ENCODE data around the gene CHTOP. TPM values are rescaled to one million over a fixed set of nuclear protein-coding genes. Genes with fewer than 3 reads are reported as not detected.

CHTOP gene
- total and polyA plus RNA-seq, 3 experiments from 2014 or later, result 70.2 to 98.9 (median 95.9) TPM

DNA sequence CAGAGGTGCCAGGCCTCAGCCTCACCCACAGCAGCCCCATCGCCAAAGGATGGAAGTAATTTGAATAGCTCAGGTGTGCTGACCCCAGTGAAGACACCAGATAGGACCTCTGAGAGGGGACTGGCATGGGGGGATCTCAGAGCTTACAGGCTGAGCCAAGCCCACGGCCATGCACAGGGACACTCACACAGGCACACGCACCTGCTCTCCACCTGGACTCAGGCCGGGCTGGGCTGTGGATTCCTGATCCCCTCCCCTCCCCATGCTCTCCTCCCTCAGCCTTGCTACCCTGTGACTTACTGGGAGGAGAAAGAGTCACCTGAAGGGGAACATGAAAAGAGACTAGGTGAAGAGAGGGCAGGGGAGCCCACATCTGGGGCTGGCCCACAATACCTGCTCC is 59.6 kb downstream of the CHTOP start:
- no peaks in the 10 kb centered on the region for H3K27me3 ChIP-seq (ENCODE audit: insufficient read depth, low read length, poor library complexity, severe bottlenecking)
- ChIA-PET CTCF (no interaction called here), POLR2A (no interaction called here)
- H3K27me3 Mint-ChIP-seq, result peaks cover 0 to 7% of the 10 kb centered on the region in 2 donors
- H3K4me1 Mint-ChIP-seq, result peaks cover 0 to 12% (median 9%) of the 10 kb centered on the region in 3 donors
- H3K9me3 ChIP-seq (ENCODE audit: low read length), result no peaks in the 10 kb centered on the region
- H3K4me1 ChIP-seq (ENCODE audit: insufficient read depth, low read length), result no peaks in the 10 kb centered on the region
- H3K4me3 ChIP-seq (ENCODE audit: low read length), result no peak overlapping the region
- no peak for DNase-seq
- H3K27ac ChIP-seq (ENCODE audit: low read depth, low read length), result no peak overlapping the region
- H3K27ac Mint-ChIP-seq, result no peak overlapping the region
- no peaks in the 10 kb centered on the region for H3K36me3 ChIP-seq (ENCODE audit: insufficient read depth, low read length)
- no peaks in the 10 kb centered on the region for H3K9me3 Mint-ChIP-seq
- H3K36me3 Mint-ChIP-seq, result no peaks in the 10 kb centered on the region
- H3K4me3 Mint-ChIP-seq, result no peak overlapping the region

Other genes with a start within 250 kb of the CHTOP start
- gene S100A8, start 243.0 kb upstream of the CHTOP start, total RNA-seq, result not detected
- gene S100A8, start 243.0 kb upstream of the CHTOP start, polyA plus RNA-seq, result not detected
- not detected for gene S100A7A, start 217.5 kb upstream of the CHTOP start, total RNA-seq
- gene S100A7A, start 217.5 kb upstream of the CHTOP start, polyA plus RNA-seq, result not detected
- not detected for gene S100A7, start 173.4 kb upstream of the CHTOP start, total RNA-seq
- not detected for gene S100A7, start 173.4 kb upstream of the CHTOP start, polyA plus RNA-seq
- 100 to 1,000 TPM; 244 to 254 TPM for gene S100A6, start 98.1 kb upstream of the CHTOP start, total RNA-seq
- 892 TPM for gene S100A6, start 98.1 kb upstream of the CHTOP start, polyA plus RNA-seq
- gene S100A5, start 93.1 kb upstream of the CHTOP start, total RNA-seq, result 1 to 10 TPM in 1 of 2 experiments, under 1 TPM in 1; 0.61 to 1.5 TPM
- 1.6 TPM for gene S100A5, start 93.1 kb upstream of the CHTOP start, polyA plus RNA-seq
- 100 to 1,000 TPM; 125 to 132 TPM for gene S100A4, start 88.3 kb upstream of the CHTOP start, total RNA-seq
- 2,575 TPM for gene S100A4, start 88.3 kb upstream of the CHTOP start, polyA plus RNA-seq
- gene S100A3, start 84.8 kb upstream of the CHTOP start, total RNA-seq, result not detected
- not detected for gene S100A3, start 84.8 kb upstream of the CHTOP start, polyA plus RNA-seq
- 1 to 10 TPM in 1 of 2 experiments, under 1 TPM in 1; 0.81 to 1.1 TPM for gene S100A2, start 68.2 kb upstream of the CHTOP start, total RNA-seq
- gene S100A2, start 68.2 kb upstream of the CHTOP start, polyA plus RNA-seq, result 0.72 TPM
- gene S100A16, start 20.9 kb upstream of the CHTOP start, total RNA-seq, result not detected
- not detected for gene S100A16, start 20.9 kb upstream of the CHTOP start, polyA plus RNA-seq
- gene S100A14, start 17.7 kb upstream of the CHTOP start, total RNA-seq, result not detected
- not detected for gene S100A14, start 17.7 kb upstream of the CHTOP start, polyA plus RNA-seq
- 1 to 10 TPM; 5.5 to 7.6 TPM for gene S100A13, start 6.6 kb upstream of the CHTOP start, total RNA-seq
- gene S100A13, start 6.6 kb upstream of the CHTOP start, polyA plus RNA-seq, result 1.3 TPM
- not detected for gene S100A1, start 5.6 kb upstream of the CHTOP start, total RNA-seq
- 0.07 TPM for gene S100A1, start 5.6 kb upstream of the CHTOP start, polyA plus RNA-seq
- 10 to 100 TPM; 36.7 to 39.0 TPM for gene SNAPIN, start 24.6 kb downstream of the CHTOP start, total RNA-seq
- gene SNAPIN, start 24.6 kb downstream of the CHTOP start, polyA plus RNA-seq, result 87.7 TPM
- 100 to 1,000 TPM; 379 to 394 TPM for gene ILF2, start 36.9 kb downstream of the CHTOP start, total RNA-seq
- gene ILF2, start 36.9 kb downstream of the CHTOP start, polyA plus RNA-seq, result 126 TPM
- gene NPR1, start 44.6 kb downstream of the CHTOP start, total RNA-seq, result not detected
- gene NPR1, start 44.6 kb downstream of the CHTOP start, polyA plus RNA-seq, result not detected
- gene INTS3, start 94.0 kb downstream of the CHTOP start, total RNA-seq, result 10 to 100 TPM; 58.2 to 61.1 TPM
- gene INTS3, start 94.0 kb downstream of the CHTOP start, polyA plus RNA-seq, result 11.9 TPM
- gene SLC27A3, start 141.3 kb downstream of the CHTOP start, total RNA-seq, result 10 to 100 TPM in 1 of 2 experiments, 1 to 10 TPM in 1; 9.9 to 11.3 TPM
- gene SLC27A3, start 141.3 kb downstream of the CHTOP start, polyA plus RNA-seq, result 29.3 TPM

All from CD8-positive, alpha-beta memory T cell (primary cell).